MM.1S (cell line): Measurements from ENCODE around the gene GOLGA2.

Experiments
- DNase-seq: peaks from one replicate; pipeline ENCODE4 v3.0.0-alpha.2; 2015
- H2AFZ ChIP-seq: fragments of 300-600 bp; sonication (generic); 2 replicates; pipeline ENCODE4 v1.6.0; 2016; ENCODE audit warnings: antibody characterized with exemption, low read length
- H3F3A ChIP-seq: fragments of 300-600 bp; sonication (generic); 2 replicates; pipeline ENCODE4 v1.6.1; 2016; ENCODE audit warnings: mild to moderate bottlenecking, antibody characterized with exemption, low read length, moderate library complexity, mixed read lengths; ENCODE audit not compliant: insufficient read depth
- H3K27ac ChIP-seq: fragments of 300-600 bp; sonication (generic); 2 replicates; pipeline ENCODE4 v1.5.1; 2016; ENCODE audit warnings: mild to moderate bottlenecking, low read length
- H3K27me3 ChIP-seq: fragments of 300-600 bp; sonication (generic); replicated peaks from 2 replicates; pipeline ENCODE4 v1.6.0; 2016; ENCODE audit warnings: low read length; ENCODE audit not compliant: insufficient read depth
- H3K36me3 ChIP-seq: fragments of 300-600 bp; sonication (generic); replicated peaks from 2 replicates; pipeline ENCODE4 v1.6.1; 2016; ENCODE audit warnings: mild to moderate bottlenecking, low read length, mixed read lengths; ENCODE audit not compliant: insufficient read depth
- H3K4me1 ChIP-seq: fragments of 300-600 bp; sonication (generic); 2 replicates; pipeline ENCODE4 v1.6.1; 2016; ENCODE audit warnings: low read length, mixed read lengths
- H3K4me2 ChIP-seq: fragments of 300-600 bp; sonication (generic); 2 replicates; pipeline ENCODE4 v1.6.0; 2016; ENCODE audit warnings: low read depth, low read length
- H3K4me3 ChIP-seq: fragments of 300-600 bp; sonication (generic); 2 replicates; pipeline ENCODE4 v1.5.1; 2016; ENCODE audit warnings: low read length, mixed read lengths
- H3K79me2 ChIP-seq: fragments of 300-600 bp; sonication (generic); 2 replicates; pipeline ENCODE4 v1.6.1; 2016; ENCODE audit warnings: mixed run types, low read length, mixed read lengths
- H3K9ac ChIP-seq: fragments of 300-600 bp; sonication (generic); 2 replicates; pipeline ENCODE4 v1.6.1; 2016; ENCODE audit warnings: low read length, mixed read lengths
- H3K9me2 ChIP-seq: fragments of 300-600 bp; sonication (generic); replicated peaks from 2 replicates; pipeline ENCODE4 v1.6.1; 2016; ENCODE audit warnings: mild to moderate bottlenecking, low read length, mixed read lengths; ENCODE audit not compliant: insufficient read depth
- H3K9me3 ChIP-seq: fragments of 300-600 bp; sonication (generic); replicated peaks from 2 replicates; pipeline ENCODE4 v1.6.1; 2016; ENCODE audit warnings: mild to moderate bottlenecking, low read length, mixed read lengths; ENCODE audit not compliant: insufficient read depth
- H4K20me1 ChIP-seq: fragments of 300-600 bp; sonication (generic); 2 replicates; pipeline ENCODE4 v1.6.1; 2016; ENCODE audit warnings: mild to moderate bottlenecking, low read length, moderate library complexity, mixed read lengths; ENCODE audit not compliant: insufficient read depth
- CTCF ChIP-seq: fragments of 300-600 bp; sonication (generic); IDR thresholded peaks from 2 replicates; pipeline ENCODE4 v1.5.1; 2016; ENCODE audit warnings: antibody characterized with exemption, low read length, mixed read lengths
- EZH2 ChIP-seq: fragments of 300-600 bp; sonication (generic); optimal IDR thresholded peaks from 2 replicates; pipeline ENCODE3; 2017; ENCODE audit warnings: low read depth, mild to moderate bottlenecking, antibody characterized with exemption, low read length, mixed read lengths
- EZH2phosphoT487 ChIP-seq: fragments of 300-600 bp; sonication (generic); IDR thresholded peaks from 2 replicates; pipeline ENCODE4 v1.6.1; 2018; ENCODE audit warnings: antibody characterized with exemption, low read length

Gene GOLGA2

DNA sequence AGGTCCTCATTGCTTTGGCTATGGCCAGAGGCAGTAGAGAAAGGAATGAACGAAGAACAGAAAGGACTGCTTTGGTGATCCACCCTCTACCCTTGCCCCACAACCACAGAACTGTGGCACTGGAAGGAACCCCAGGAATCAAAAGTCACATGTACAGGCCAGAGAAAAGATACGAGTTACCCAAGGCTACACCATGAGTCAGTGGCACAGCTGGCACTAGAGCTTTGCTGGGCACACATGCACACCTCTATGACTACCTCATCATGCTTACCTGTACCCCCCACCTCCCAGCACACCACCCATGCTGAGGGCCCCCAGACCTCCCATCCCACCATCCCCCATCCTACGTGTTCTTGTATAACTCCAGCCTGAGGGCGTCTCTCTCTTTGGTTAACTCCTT lies 13.1 kb downstream of the GOLGA2 start:
- DNase-seq: no peak
- no peak overlapping the region for H2AFZ ChIP-seq
- H3K36me3 ChIP-seq: no peaks in the 10 kb centered on the region
- no peaks in the 10 kb centered on the region for H3K79me2 ChIP-seq
- no peaks in the 10 kb centered on the region for H4K20me1 ChIP-seq
- H3K4me3 ChIP-seq: no peak overlapping the region
- no peak overlapping the region for H3K9ac ChIP-seq
- H3K4me2 ChIP-seq: no peak overlapping the region
- H3K9me3 ChIP-seq: no peaks in the 10 kb centered on the region
- no peaks in the 10 kb centered on the region for H3F3A ChIP-seq
- H3K27ac ChIP-seq: no peak overlapping the region
- no peak for TF ChIP-seq EZH2
- TF ChIP-seq EZH2phosphoT487: no peak
- TF ChIP-seq CTCF: no peak
- no peaks in the 10 kb centered on the region for H3K4me1 ChIP-seq
- no peaks in the 10 kb centered on the region for H3K9me2 ChIP-seq
- H3K27me3 ChIP-seq: no peaks in the 10 kb centered on the region

- no peaks in the 10 kb centered on the region for H3K36me3 ChIP-seq
- no peaks in the 10 kb centered on the region for H3K79me2 ChIP-seq
- no peaks in the 10 kb centered on the region for H3F3A ChIP-seq
- no peaks in the 10 kb centered on the region for H3K4me1 ChIP-seq
- no peaks in the 10 kb centered on the region for H3K27me3 ChIP-seq
- H2AFZ ChIP-seq: no peak overlapping the region
- no peaks in the 10 kb centered on the region for H4K20me1 ChIP-seq
- no peak overlapping the region for H3K27ac ChIP-seq
- H3K4me2 ChIP-seq: no peak overlapping the region
- TF ChIP-seq EZH2phosphoT487: no peak
- no peak for TF ChIP-seq CTCF
- no peak for TF ChIP-seq EZH2
- no peak overlapping the region for H3K9ac ChIP-seq
- H3K4me3 ChIP-seq: no peak overlapping the region
- no peaks in the 10 kb centered on the region for H3K9me3 ChIP-seq
- DNase-seq: no peak
- no peaks in the 10 kb centered on the region for H3K9me2 ChIP-seq
These were observed 15.5 kb downstream of the GOLGA2 start for GRCh38 chr9:128260340-128260739.

DNA sequence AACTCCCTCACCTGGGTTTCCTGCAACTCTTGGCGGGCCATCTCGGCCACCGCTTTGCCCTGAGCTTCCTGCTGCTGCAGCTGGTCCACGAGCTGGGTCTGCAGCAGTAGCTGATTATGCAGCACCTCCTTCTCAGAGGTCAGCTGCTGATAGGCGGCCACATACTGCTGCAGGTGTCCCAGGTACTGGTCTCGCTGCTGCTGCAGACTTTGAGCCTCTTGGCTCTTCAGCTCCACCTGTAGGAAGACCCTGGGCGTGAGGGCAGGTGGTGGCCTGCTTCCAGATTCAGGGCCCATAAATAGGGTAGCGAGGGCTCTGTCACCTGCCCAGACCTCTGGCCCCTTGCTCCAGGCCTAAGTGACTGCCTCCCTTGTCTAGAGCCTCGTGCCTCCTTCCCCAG lies 16.7 kb downstream of the GOLGA2 start:
- Histone ChIP-seq H3K9ac (no peak overlapping the region), H3K4me3 (no peak overlapping the region), H3K9me3 (no peaks in the 10 kb centered on the region), H3K4me1 (no peaks in the 10 kb centered on the region), H3K4me2 (no peak overlapping the region), H3K9me2 (no peaks in the 10 kb centered on the region), H3K27ac (no peak overlapping the region), H3K27me3 (no peaks in the 10 kb centered on the region), H2AFZ (no peak overlapping the region), H3K79me2 (no peaks in the 10 kb centered on the region), H4K20me1 (no peaks in the 10 kb centered on the region), H3K36me3 (no peaks in the 10 kb centered on the region), H3F3A (no peaks in the 10 kb centered on the region)
- DNase-seq: no peak
- TF ChIP-seq EZH2phosphoT487 (no peak), EZH2 (no peak), CTCF (no peak)
